Measurements from ENCODE around the gene MPI. TPM values are rescaled to one million over a fixed set of nuclear protein-coding genes. Genes with fewer than 3 reads are reported as not detected.
A peak's percentile ranks its signal among the peaks of the same experiment; 100 is the strongest.

Gene MPI
- total RNA-seq, 3 donors from 2014 or later (not counting 1 experiment from before 2014, with no cell fraction given) = 15.7 to 20.4 (median 18.8) TPM

DNA sequence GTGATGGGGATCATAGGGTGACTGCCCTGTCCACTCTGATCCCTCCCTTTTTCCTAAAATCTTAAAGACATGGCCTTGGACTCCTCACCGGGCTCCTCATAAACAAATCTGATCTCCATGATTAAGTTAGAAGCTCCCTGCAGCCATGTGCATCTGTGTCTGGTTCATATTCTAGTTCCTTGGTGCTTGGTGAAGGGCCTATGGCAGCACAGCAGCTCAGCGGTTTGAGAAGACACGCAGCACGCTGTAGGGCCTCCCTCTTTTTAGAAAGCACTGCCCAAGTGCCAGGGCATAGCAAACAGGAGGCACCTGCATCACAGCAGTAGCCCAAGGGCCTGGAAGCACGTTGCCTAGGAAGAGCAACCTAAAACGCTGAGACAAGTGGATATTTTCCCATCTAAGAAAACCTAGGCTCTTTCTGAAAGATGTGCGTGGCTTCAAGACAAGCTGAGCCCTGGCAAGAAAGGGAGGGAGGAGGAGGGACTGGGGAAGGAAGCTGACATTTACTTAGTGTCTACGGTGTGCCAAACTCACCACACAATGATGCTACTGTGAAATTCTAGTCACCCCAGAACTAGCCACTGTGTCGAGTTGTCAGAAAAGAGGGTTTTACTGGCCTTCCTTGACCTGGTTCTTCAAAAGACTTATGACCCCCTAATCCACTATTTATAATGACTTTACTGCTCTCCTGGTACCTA, 32.0 kb upstream of the MPI start:
- Mint-ChIP-seq H3K4me3 (peak overlapping the region; percentile 50), H3K36me3 (no peaks in the 10 kb centered on the region), H3K27me3 (ENCODE audit: low read depth in 2 of 2) (no peaks in the 10 kb centered on the region), H3K27ac (peak overlapping the region; percentile 61 to 88), H3K9me3 (no peaks in the 10 kb centered on the region), H3K4me1 (peaks cover 38 to 46% of the 10 kb centered on the region in 2 donors)
- TF ChIP-seq, protein P1, sequence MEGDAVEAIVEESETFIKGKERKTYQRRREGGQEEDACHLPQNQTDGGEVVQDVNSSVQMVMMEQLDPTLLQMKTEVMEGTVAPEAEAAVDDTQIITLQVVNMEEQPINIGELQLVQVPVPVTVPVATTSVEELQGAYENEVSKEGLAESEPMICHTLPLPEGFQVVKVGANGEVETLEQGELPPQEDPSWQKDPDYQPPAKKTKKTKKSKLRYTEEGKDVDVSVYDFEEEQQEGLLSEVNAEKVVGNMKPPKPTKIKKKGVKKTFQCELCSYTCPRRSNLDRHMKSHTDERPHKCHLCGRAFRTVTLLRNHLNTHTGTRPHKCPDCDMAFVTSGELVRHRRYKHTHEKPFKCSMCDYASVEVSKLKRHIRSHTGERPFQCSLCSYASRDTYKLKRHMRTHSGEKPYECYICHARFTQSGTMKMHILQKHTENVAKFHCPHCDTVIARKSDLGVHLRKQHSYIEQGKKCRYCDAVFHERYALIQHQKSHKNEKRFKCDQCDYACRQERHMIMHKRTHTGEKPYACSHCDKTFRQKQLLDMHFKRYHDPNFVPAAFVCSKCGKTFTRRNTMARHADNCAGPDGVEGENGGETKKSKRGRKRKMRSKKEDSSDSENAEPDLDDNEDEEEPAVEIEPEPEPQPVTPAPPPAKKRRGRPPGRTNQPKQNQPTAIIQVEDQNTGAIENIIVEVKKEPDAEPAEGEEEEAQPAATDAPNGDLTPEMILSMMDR (IDR thresholded peaks at IDR 0.05) = no peak
- Histone ChIP-seq H3K9me3 (ENCODE audit: control insufficient read depth, insufficient read depth, low read length) (no peaks in the 10 kb centered on the region), H3K27ac (ENCODE audit: low read length) (peak overlapping the region; percentile 34), H3K4me1 (ENCODE audit: control insufficient read depth, insufficient read depth, low read length) (peaks cover 39% of the 10 kb centered on the region), H3K27me3 (ENCODE audit: control insufficient read depth, insufficient read depth, low read length) (no peaks in the 10 kb centered on the region), H3K4me3 (ENCODE audit: low read length) (no peak overlapping the region), H3K36me3 (ENCODE audit: control insufficient read depth, insufficient read depth, low read length) (peaks cover 16% of the 10 kb centered on the region)
- DNase-seq (peak in 1 of 2 donors; percentile 30), ATAC-seq (peak; percentile 84 to 92 (median 90))
- WGBS (ENCODE audit: insufficient coverage) = 58% methylated on average over 9 of the region's 9 CpGs
- intact Hi-C loops (cut with micrococcal nuclease) = loop anchor here (2.0 kb wide), 1 partner anchor 13 kb away; no protein-coding TSS in a partner anchor

DNA sequence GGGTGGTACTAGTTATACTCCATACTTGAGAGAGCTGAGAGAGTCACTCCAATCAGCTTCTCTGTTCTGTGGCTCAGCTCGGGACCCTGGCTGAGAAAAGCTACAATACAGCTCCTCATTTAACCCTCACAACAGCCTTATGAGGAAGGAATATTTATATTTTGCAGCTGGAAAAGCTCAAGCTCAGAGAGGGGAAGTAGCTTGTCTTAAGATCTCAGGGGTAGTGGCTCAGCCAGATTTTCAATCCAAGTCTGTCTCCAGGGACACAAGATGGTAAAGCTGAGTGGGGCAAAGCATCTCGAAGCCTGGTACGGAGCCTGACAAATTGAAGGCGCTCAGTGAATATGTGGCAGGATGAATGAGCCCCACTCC, 31.5 kb upstream of the MPI start:
- Mint-ChIP-seq H3K36me3 (no peaks in the 10 kb centered on the region), H3K27me3 (ENCODE audit: low read depth in 2 of 2) (no peaks in the 10 kb centered on the region), H3K27ac (peak overlapping the region; percentile 61 to 88), H3K4me3 (peak overlapping the region; percentile 50), H3K4me1 (peaks cover 38 to 52% of the 10 kb centered on the region in 2 donors), H3K9me3 (no peaks in the 10 kb centered on the region)
- Histone ChIP-seq H3K36me3 (ENCODE audit: control insufficient read depth, insufficient read depth, low read length) (peaks cover 11% of the 10 kb centered on the region), H3K9me3 (ENCODE audit: control insufficient read depth, insufficient read depth, low read length) (no peaks in the 10 kb centered on the region), H3K4me3 (ENCODE audit: low read length) (no peak overlapping the region), H3K27ac (ENCODE audit: low read length) (peak overlapping the region; percentile 20), H3K4me1 (ENCODE audit: control insufficient read depth, insufficient read depth, low read length) (peaks cover 45% of the 10 kb centered on the region), H3K27me3 (ENCODE audit: control insufficient read depth, insufficient read depth, low read length) (no peaks in the 10 kb centered on the region)
- intact Hi-C loops (cut with micrococcal nuclease) = loop anchor here (2.0 kb wide), 1 partner anchor 14 kb away; no protein-coding TSS in a partner anchor
- TF ChIP-seq, protein P1 (IDR thresholded peaks at IDR 0.05) = no peak
- ATAC-seq (no peak), DNase-seq (no peak)
- 92% methylated on average over 3 of the region's 4 CpGs for WGBS (ENCODE audit: insufficient coverage)

DNA sequence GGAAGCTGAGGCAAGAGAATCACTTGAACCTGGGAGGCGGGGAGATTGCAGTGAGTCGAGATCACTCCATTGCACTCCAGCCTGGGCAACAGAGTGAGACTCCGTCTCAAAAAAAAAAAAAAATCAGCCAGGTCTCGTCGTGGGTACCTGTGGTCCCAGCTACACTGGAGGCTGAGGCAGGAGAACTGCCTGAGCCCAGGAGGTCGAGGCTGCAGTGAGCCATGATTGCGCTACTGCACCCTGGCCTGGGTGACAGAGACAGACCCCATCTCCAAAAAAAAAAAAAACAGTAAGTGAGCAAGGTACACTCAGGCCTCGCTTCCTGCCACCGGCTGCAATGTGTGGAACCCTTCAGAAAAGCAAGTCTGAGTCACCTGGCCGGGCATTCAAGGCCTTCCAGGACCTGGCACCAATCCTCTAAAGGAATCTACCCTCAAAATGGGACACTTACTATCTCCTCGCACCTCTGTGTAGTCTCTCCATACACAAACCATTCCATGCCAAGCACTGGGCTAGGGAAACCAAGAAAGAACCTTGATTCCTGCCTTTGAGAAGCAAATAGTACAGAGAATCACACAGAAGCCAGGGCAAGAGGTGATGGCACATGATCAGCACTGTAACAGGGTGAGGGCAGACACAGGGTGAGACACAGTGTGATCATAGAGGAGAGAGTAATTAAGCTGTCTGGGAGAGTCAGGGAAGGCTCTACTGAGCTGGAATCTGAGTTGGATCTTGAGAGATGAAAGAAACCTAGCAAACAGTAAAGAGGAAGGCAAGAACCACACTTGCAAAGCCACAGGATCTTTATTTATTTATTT, 26.4 kb upstream of the MPI start:
- Histone ChIP-seq H3K36me3 (ENCODE audit: control insufficient read depth, insufficient read depth, low read length) (peaks cover 3% of the 10 kb centered on the region), H3K4me3 (ENCODE audit: low read length) (no peak overlapping the region), H3K27ac (ENCODE audit: low read length) (peak overlapping the region; percentile 19), H3K4me1 (ENCODE audit: control insufficient read depth, insufficient read depth, low read length) (peaks cover 71% of the 10 kb centered on the region), H3K27me3 (ENCODE audit: control insufficient read depth, insufficient read depth, low read length) (no peaks in the 10 kb centered on the region), H3K9me3 (ENCODE audit: control insufficient read depth, insufficient read depth, low read length) (no peaks in the 10 kb centered on the region)
- H3K27me3 Mint-ChIP-seq (ENCODE audit: low read depth in 2 of 2) = no peaks in the 10 kb centered on the region
- TF ChIP-seq, protein P1 (IDR thresholded peaks at IDR 0.05) = no peak
- intact Hi-C loops (cut with micrococcal nuclease) = no loop called here
- H3K9me3 Mint-ChIP-seq = no peaks in the 10 kb centered on the region
- peak overlapping the region; percentile 53 to 86 for H3K27ac Mint-ChIP-seq
- WGBS (ENCODE audit: insufficient coverage) = 60% methylated on average over 11 of the region's 11 CpGs
- ATAC-seq (peak; percentile 50 to 73 (median 58)), DNase-seq (no peak)
- H3K4me1 Mint-ChIP-seq = peaks cover 63 to 76% of the 10 kb centered on the region in 2 donors
- no peaks in the 10 kb centered on the region for H3K36me3 Mint-ChIP-seq
- peak overlapping the region; percentile 21 for H3K4me3 Mint-ChIP-seq

Data from natural killer cell (primary cell).